Stomach (tissue), 9 donors: ENCODE results near the gene PURB. TPM values are rescaled to one million over a fixed set of nuclear protein-coding genes. Genes with fewer than 3 reads are reported as not detected.
"Not testable (repeated sequence)": the region's sequence is repeated elsewhere in the genome, so short reads cannot be mapped to it uniquely, and the experiment has no call there.

Source experiments
- DNase-seq, 2 donors: peaks; one replicate each; pipeline versions ENCODE4 v3.0.0 to v3.0.0-alpha.2; 2013 to 2019
- H3K27ac ChIP-seq, 5 donors: fragments of 200-600 bp in 4 of 5; sonication (generic) in 4 of 5; one replicate each; pipeline ENCODE4 v1.5.1; 2013 to 2019; ENCODE audit warnings: mild to moderate bottlenecking in 1 of 5, moderate library complexity in 1 of 5
- H3K27me3 ChIP-seq, 3 donors: fragments of 200-600 bp; sonication (generic); one replicate each; pipeline ENCODE4 v1.5.1; 2017 to 2019; ENCODE audit warnings: mixed run types in 1 of 3
- H3K36me3 ChIP-seq, 4 donors: fragments of 200-600 bp; sonication (generic); 1 replicate in 3 of 4; 2 replicates in 1 of 4; pipeline ENCODE4 v1.5.1; 2016 to 2019
- H3K4me1 ChIP-seq, 4 donors: fragments of 200-600 bp; sonication (generic); one replicate each; pipeline ENCODE4 v1.5.1; 2016 to 2019
- H3K4me3 ChIP-seq, 4 donors: fragments of 200-600 bp; sonication (generic) in 3 of 4; one replicate each; pipeline ENCODE4 v1.5.1; 2016 to 2019; ENCODE audit warnings: mild to moderate bottlenecking in 1 of 4
- H3K9me3 ChIP-seq, 4 donors: fragments of 200-600 bp; sonication (generic); one replicate each; pipeline ENCODE4 v1.5.1; 2016 to 2019
- EP300 ChIP-seq: sonication (generic); formaldehyde crosslinking; IDR thresholded peaks from one replicate; pipeline ENCODE4 v1.6.1; 2017; ENCODE audit warnings: antibody characterized with exemption
- POLR2A ChIP-seq, 4 donors: fragments of 450-650 bp; IDR thresholded peaks; one replicate each; pipeline ENCODE4 v1.6.1; 2016; ENCODE audit warnings: antibody characterized with exemption in 4 of 4, control low read depth in 2 of 4, mild to moderate bottlenecking in 1 of 4, moderate library complexity in 1 of 4
- POLR2AphosphoS5 ChIP-seq, 3 donors: sonication (generic); formaldehyde crosslinking; IDR thresholded peaks; one replicate each; pipeline ENCODE4 v1.6.1; 2016; ENCODE audit warnings: antibody characterized with exemption in 3 of 3
- WGBS, 5 donors: extraction: QIAGEN DNeasy Blood & Tissue Kit in 3 of 5; methylation state at CpG; one replicate each; pipeline versions ENCODE4 v1.1.5 to v1.1.7; 2013 to 2018; 5-methylcytosine and 5-hydroxymethylcytosine counted together
- intact Hi-C: fragments of 100-400 bp; cut with DNase I; formaldehyde crosslinking; loops from one replicate; pipeline ENCODE4 v1.15.1; 2023; ENCODE audit warnings: low total_unique reads
- polyA plus RNA-seq, 3 donors: library from polyadenylated mRNA; stranded (reverse); fragments of 200-250 nt; gene quantifications; one replicate each; pipeline ENCODE4 v1.2.3, GENCODE V29; 2013
- total RNA-seq, 5 donors: library from RNA; depleted of rRNA; stranded (reverse); fragments of >200 nt; gene quantifications; one replicate each; pipeline versions ENCODE4 v1.1.0 to v1.2.3, GENCODE V29; 2014 to 2016
- TF ChIP-seq, protein P1 (sequence below), 7 experiments: fragments of 450-650 bp in 4 of 7; fragments of 200-600 bp in 3 of 7; sonication (generic) in 3 of 7; IDR thresholded peaks; one replicate each; pipeline ENCODE4 v1.5.1; 2016 to 2019; ENCODE audit warnings: antibody characterized with exemption in 7 of 7, control low read depth in 2 of 7, mild to moderate bottlenecking in 1 of 7
- donor health status: healthy with polysubstance abuse.
- donor health status: Bipolar disorder and iron deficiency.
- donor health status: healthy.

PURB gene
- total and polyA plus RNA-seq, 8 donors = 4.7 to 58.7 (median 13.0) TPM

DNA sequence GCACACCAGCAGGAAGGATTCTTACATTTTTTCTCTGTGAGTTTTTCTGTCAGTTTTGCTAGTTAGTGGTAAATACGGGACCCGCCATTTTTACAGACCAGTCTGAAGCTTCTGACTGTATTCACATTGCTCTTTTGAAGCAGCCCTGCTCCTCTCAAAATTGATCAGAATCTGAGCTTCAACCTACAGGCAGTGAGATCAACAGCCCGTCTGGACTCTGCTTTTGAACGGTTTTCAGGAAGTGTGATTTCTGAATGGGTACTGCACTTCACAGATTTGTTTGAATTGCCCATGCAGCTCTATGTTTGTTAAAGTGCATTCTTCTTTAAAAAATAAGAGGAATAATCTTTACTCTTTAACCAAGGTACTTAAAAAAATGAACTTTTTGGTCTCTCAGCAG, 8.9 kb downstream of the PURB start:
- no peak for TF ChIP-seq EP300
- TF ChIP-seq POLR2AphosphoS5 (IDR thresholded peaks at IDR 0.05) = no peak
- no peak for TF ChIP-seq POLR2A (IDR thresholded peaks at IDR 0.05)
- TF ChIP-seq, protein P1, sequence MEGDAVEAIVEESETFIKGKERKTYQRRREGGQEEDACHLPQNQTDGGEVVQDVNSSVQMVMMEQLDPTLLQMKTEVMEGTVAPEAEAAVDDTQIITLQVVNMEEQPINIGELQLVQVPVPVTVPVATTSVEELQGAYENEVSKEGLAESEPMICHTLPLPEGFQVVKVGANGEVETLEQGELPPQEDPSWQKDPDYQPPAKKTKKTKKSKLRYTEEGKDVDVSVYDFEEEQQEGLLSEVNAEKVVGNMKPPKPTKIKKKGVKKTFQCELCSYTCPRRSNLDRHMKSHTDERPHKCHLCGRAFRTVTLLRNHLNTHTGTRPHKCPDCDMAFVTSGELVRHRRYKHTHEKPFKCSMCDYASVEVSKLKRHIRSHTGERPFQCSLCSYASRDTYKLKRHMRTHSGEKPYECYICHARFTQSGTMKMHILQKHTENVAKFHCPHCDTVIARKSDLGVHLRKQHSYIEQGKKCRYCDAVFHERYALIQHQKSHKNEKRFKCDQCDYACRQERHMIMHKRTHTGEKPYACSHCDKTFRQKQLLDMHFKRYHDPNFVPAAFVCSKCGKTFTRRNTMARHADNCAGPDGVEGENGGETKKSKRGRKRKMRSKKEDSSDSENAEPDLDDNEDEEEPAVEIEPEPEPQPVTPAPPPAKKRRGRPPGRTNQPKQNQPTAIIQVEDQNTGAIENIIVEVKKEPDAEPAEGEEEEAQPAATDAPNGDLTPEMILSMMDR (IDR thresholded peaks at IDR 0.05) = no peak
- no peak for DNase-seq
- WGBS, 5 donors = 74 to 84% (median 75%) methylated on average over 4 of the region's 4 CpGs
- Histone ChIP-seq H3K27ac (no peak overlapping the region), H3K9me3 (peaks cover 0 to 7% (median 0%) of the 10 kb centered on the region in 4 donors), H3K4me1 (peaks cover 11 to 46% (median 27%) of the 10 kb centered on the region in 4 donors), H3K27me3 (no peaks in the 10 kb centered on the region), H3K36me3 (peaks cover 0 to 4% (median 1%) of the 10 kb centered on the region in 4 donors), H3K4me3 (no peak overlapping the region)
- intact Hi-C loops = no loop called here

DNA sequence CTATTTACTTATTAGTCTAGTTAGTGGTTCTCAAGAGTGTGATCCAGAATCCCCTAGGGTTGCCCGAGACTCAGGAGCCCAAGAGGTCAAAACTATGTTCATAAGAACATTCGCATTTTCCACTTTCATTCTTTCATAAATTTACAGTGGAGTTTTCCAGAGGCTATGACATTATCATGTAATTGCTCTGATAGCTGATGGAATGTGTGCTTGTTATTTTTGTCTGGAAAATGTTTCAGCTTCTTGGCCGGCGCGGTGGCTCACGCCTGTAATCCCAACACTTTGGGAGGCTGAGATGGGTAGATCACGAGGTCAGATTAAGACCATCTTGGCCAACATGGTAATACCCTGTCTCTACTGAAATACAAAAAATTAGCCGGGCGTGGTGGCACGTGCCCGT, 10.1 kb downstream of the PURB start:
- Histone ChIP-seq H3K27me3 (no peaks in the 10 kb centered on the region), H3K4me3 (no peak overlapping the region), H3K36me3 (peaks cover 0 to 3% (median under 1%) of the 10 kb centered on the region in 4 donors), H3K9me3 (peaks cover 0 to 11% (median 0%) of the 10 kb centered on the region in 4 donors), H3K4me1 (peaks cover 0 to 35% (median 15%) of the 10 kb centered on the region in 4 donors), H3K27ac (no peak overlapping the region)
- TF ChIP-seq, protein P1 (IDR thresholded peaks at IDR 0.05) = no peak
- TF ChIP-seq POLR2AphosphoS5 (IDR thresholded peaks at IDR 0.05) = no peak
- TF ChIP-seq EP300 = no peak
- TF ChIP-seq POLR2A (IDR thresholded peaks at IDR 0.05) = no peak
- DNase-seq = no peak
- WGBS, 5 donors = 89 to 93% (median 92%) methylated on average over 11 of the region's 11 CpGs
- intact Hi-C loops = no loop called here

DNA sequence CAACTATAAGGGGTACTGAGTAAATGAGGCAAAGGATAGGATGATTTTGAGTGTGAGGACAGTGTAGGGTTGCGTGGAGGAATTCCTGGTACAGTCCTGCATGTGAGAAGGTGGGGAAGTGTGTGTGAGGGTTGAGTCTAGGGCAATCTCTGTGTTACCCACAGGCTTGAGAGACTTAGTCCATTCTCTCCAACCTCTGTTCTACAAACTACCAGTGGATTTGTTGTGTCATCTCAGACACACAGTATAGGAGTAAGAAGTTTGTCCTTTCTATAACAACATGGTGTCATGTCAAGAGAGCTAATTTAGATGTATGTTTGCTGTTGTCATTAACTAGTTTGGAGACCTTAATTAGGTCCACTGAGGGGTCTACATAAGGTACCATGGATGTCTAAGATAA, 12.5 kb downstream of the PURB start:
- Histone ChIP-seq H3K4me3 (no peak overlapping the region), H3K27ac (no peak overlapping the region), H3K9me3 (peaks cover 0 to 11% (median 0%) of the 10 kb centered on the region in 4 donors), H3K27me3 (no peaks in the 10 kb centered on the region), H3K36me3 (no peaks in the 10 kb centered on the region), H3K4me1 (peaks cover 0 to 12% (median 0%) of the 10 kb centered on the region in 4 donors)
- DNase-seq = no peak
- 90 to 100% (median 93%) methylated on average over 1 of the region's 1 CpG for WGBS, 5 donors
- intact Hi-C loops = no loop called here
- TF ChIP-seq POLR2A (IDR thresholded peaks at IDR 0.05) (no peak), POLR2AphosphoS5 (IDR thresholded peaks at IDR 0.05) (no peak), EP300 (no peak)
- TF ChIP-seq, protein P1 (IDR thresholded peaks at IDR 0.05) = no peak

DNA sequence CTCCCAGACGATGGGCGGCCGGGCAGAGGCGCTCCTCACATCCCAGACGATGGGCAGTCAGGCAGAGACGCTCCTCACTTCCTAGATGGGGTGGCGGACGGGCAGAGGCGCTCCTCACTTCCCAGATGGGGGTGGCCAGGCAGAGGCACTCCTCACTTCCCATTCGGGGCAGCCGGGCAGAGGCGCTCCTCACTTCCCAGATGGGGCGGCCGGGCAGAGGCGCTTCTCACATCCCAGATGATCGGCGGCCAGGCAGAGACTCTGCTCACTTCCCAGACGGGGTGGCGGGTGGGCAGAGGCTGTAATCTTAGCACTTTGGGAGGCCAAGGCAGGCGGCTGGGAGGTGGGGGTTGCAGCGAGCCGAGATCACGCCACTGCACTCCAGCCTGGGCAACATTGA, 13.4 kb downstream of the PURB start:
- 94 to 100% (median 97%) methylated on average over 8 to 23 of the region's 23 CpGs for WGBS, 5 donors
- H3K36me3 ChIP-seq, H3K27me3 ChIP-seq, H3K27ac ChIP-seq, intact Hi-C loops, DNase-seq, H3K4me1 ChIP-seq, H3K4me3 ChIP-seq: not testable (repeated sequence)
- H3K9me3 ChIP-seq = peaks cover 0 to 11% (median 0%) of the 10 kb centered on the region in 4 donors

DNA sequence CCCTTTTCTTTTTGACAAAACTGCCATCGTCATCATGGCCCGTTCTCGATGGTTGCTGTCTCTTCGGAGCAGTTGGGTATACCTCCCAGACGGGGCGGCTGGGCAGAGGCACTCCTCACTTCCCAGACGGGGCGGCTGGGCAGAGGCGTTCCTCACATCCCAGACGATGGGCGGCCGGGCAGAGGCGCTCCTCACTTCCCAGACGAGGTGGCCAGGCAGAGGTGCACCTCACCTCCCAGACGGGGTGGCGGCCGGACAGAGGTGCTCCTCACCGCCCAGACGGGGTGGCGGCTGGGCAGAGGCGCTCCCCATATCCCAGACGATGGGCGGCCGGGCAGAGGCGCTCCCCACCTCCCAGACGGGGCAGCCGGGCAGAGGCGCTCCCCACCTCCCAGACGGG, 14.6 kb downstream of the PURB start:
- DNase-seq, H3K27ac ChIP-seq, intact Hi-C loops: not testable (repeated sequence)

DNA sequence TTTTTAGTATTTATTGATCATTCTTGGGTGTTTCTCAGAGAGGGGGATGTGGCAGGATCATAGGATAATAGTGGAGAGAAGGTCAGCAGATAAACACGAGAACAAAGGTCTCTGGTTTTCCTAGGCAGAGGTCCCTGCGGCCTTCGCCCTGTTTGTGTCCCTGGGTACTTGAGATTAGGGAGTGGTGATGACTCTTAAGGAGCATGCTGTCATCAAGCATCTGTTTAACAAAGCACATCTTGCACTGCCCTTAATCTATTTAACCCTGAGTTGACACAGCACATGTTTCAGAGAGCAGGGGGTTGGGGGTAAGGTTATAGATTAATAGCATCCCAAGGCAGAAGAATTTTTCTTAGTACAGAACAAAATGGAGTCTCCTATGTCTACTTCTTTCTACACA, 15.0 kb downstream of the PURB start:
- 87 to 94% (median 89%) methylated on average over 3 of the region's 3 CpGs for WGBS, 5 donors
- H3K4me1 ChIP-seq, DNase-seq, H3K27me3 ChIP-seq, H3K4me3 ChIP-seq, H3K36me3 ChIP-seq, H3K27ac ChIP-seq, intact Hi-C loops: not testable (repeated sequence)
- peaks cover 0 to 11% (median 0%) of the 10 kb centered on the region in 4 donors for H3K9me3 ChIP-seq

More for the DNA sequence above, 14.6 kb downstream of the PURB start:
- not testable (repeated sequence) for H3K4me1 ChIP-seq, H3K4me3 ChIP-seq, H3K36me3 ChIP-seq, H3K27me3 ChIP-seq
- WGBS, 5 donors = 91 to 95% (median 93%) methylated on average over 10 to 27 of the region's 29 CpGs
- H3K9me3 ChIP-seq = peaks cover 0 to 11% (median 0%) of the 10 kb centered on the region in 4 donors
